Liver (tissue), 9 donors: Measurements from ENCODE around the gene TNFSF8. TPM values are rescaled to one million over a fixed set of nuclear protein-coding genes. Genes with fewer than 3 reads are reported as not detected.

Source experiments
- DNase-seq: peaks from one replicate; pipeline ENCODE4 v3.0.0-alpha.2; 2017; ENCODE audit warnings: low spot score
- H3K27ac ChIP-seq, 2 donors: one replicate each; pipeline ENCODE4 v1.7.0; 2013; ENCODE audit warnings: inconsistent platforms in 2 of 2, low read length in 2 of 2, control low read depth in 1 of 2, low read depth in 1 of 2, mild to moderate bottlenecking in 1 of 2
- H3K27me3 ChIP-seq, 4 donors: one replicate each; pipeline versions ENCODE4 v1.6.1 to v1.7.0; 2013; ENCODE audit warnings: low read length in 3 of 4, inconsistent platforms in 1 of 4, mild to moderate bottlenecking in 1 of 4, moderate library complexity in 1 of 4; ENCODE audit not compliant: control insufficient read depth in 4 of 4, insufficient read depth in 4 of 4
- H3K36me3 ChIP-seq, 4 donors: one replicate each; pipeline versions ENCODE4 v1.6.1 to v1.7.0; 2013; ENCODE audit warnings: low read length in 3 of 4, mild to moderate bottlenecking in 3 of 4, low read depth in 1 of 4, moderate library complexity in 1 of 4; ENCODE audit not compliant: control insufficient read depth in 4 of 4, insufficient read depth in 3 of 4
- H3K4me1 ChIP-seq, 4 donors: one replicate each; pipeline versions ENCODE4 v1.6.1 to v1.7.0; 2013; ENCODE audit warnings: low read length in 3 of 4, mild to moderate bottlenecking in 3 of 4, moderate library complexity in 1 of 4; ENCODE audit not compliant: control insufficient read depth in 4 of 4, insufficient read depth in 4 of 4
- H3K4me3 ChIP-seq, 3 donors: one replicate each; pipeline versions ENCODE4 v1.6.1 to v1.7.0; 2013; ENCODE audit warnings: low read length in 3 of 3, control low read depth in 1 of 3, low read depth in 1 of 3, mild to moderate bottlenecking in 1 of 3
- H3K9ac ChIP-seq, 2 donors: one replicate each; pipeline ENCODE4 v1.7.0; 2013; ENCODE audit warnings: low read length in 2 of 2, mild to moderate bottlenecking in 2 of 2, moderate library complexity in 2 of 2, control low read depth in 1 of 2, low read depth in 1 of 2
- H3K9me3 ChIP-seq, 4 donors: one replicate each; pipeline versions ENCODE4 v1.6.1 to v1.7.0; 2013; ENCODE audit warnings: low read length in 3 of 4; ENCODE audit not compliant: control insufficient read depth in 4 of 4
- EGR1 ChIP-seq, 2 donors: IDR thresholded peaks; 2 replicates each; pipeline ENCODE4 v1.6.1; 2016 to 2018; ENCODE audit warnings: antibody characterized with exemption in 2 of 2, low read depth in 2 of 2
- FOXA1 ChIP-seq: IDR thresholded peaks from 2 replicates; pipeline ENCODE4 v1.6.1; 2016; ENCODE audit warnings: antibody characterized with exemption
- FOXA2 ChIP-seq: IDR thresholded peaks from 2 replicates; pipeline ENCODE4 v1.6.1; 2016; ENCODE audit warnings: antibody characterized with exemption
- HNF4A ChIP-seq, 2 donors: conservative IDR thresholded peaks; 2 replicates each; pipeline ENCODE4 v1.6.1; 2016; ENCODE audit warnings: antibody characterized with exemption in 2 of 2, mild to moderate bottlenecking in 2 of 2
- JUND ChIP-seq, 2 donors: IDR thresholded peaks; 2 replicates each; pipeline ENCODE4 v1.6.1; 2016; ENCODE audit warnings: antibody characterized with exemption in 2 of 2
- RAD21 ChIP-seq, 2 donors: IDR thresholded peaks; 2 replicates each; pipeline ENCODE4 v1.6.1; 2016; ENCODE audit warnings: antibody characterized with exemption in 2 of 2, mild to moderate bottlenecking in 2 of 2
- REST ChIP-seq: IDR thresholded peaks from 2 replicates; pipeline ENCODE4 v1.6.1; 2016; ENCODE audit warnings: antibody characterized with exemption, mild to moderate bottlenecking
- RXRA ChIP-seq, 2 donors: IDR thresholded peaks; 2 replicates each; pipeline ENCODE4 v1.6.1; 2017 to 2018; ENCODE audit warnings: antibody characterized with exemption in 2 of 2, mild to moderate bottlenecking in 1 of 2
- SP1 ChIP-seq: IDR thresholded peaks from 2 replicates; pipeline ENCODE4 v1.6.1; 2018; ENCODE audit warnings: antibody characterized with exemption, mild to moderate bottlenecking
- YY1 ChIP-seq: IDR thresholded peaks from 2 replicates; pipeline ENCODE4 v1.6.1; 2016; ENCODE audit warnings: antibody characterized with exemption, mild to moderate bottlenecking
- WGBS: extraction: QIAGEN DNeasy Blood & Tissue Kit; methylation state at CpG from one replicate; pipeline ENCODE4 v1.1.7; 2013; 5-methylcytosine and 5-hydroxymethylcytosine counted together
- polyA plus RNA-seq, 2 donors: library from polyadenylated mRNA; stranded (reverse) in 1 of 2; unstranded in 1 of 2; fragments of 200-250 nt in 1 of 2; fragments of >200 nt in 1 of 2; fragmentation: Nextera tagmentation in 1 of 2; extraction: Ambion mirVana in 1 of 2; gene quantifications; one replicate each; pipeline versions ENCODE4 v1.2.1 to v1.2.3, GENCODE V29; 2013 to 2015
- total RNA-seq, 2 donors: library from RNA; depleted of rRNA; stranded (reverse); fragments of >200 nt; gene quantifications; one replicate each; pipeline ENCODE4 v1.2.3, GENCODE V29; 2014
- TF ChIP-seq, protein P1 (sequence below): fragments of 150-350 bp; IDR thresholded peaks from 2 replicates; pipeline ENCODE4 v1.5.1; 2017; ENCODE audit warnings: improper control_type of control experiment, low read depth, low read length; ENCODE audit not compliant: missing input control
- TF ChIP-seq, protein P2 (sequence below): IDR thresholded peaks from 2 replicates; pipeline ENCODE4 v1.6.1; 2016; ENCODE audit warnings: antibody characterized with exemption
- donor health status: healthy.
- donor health status: healthy.
- donor health status: healthy.
- donor health status: healthy.
- donor health status: healthy.

The TNFSF8 gene
- total and polyA plus RNA-seq, 4 donors, result 0.28 to 1.4 (median 0.51) TPM

GRCh38 chr9:114908104-114908622 is 22.2 kb downstream of the TNFSF8 start:
- H3K27me3 ChIP-seq, result no peaks in the 10 kb centered on the region
- peak; percentile 39 to 45 for TF ChIP-seq RAD21 (IDR thresholded peaks at IDR 0.05)
- no peak for TF ChIP-seq YY1
- peak in 1 of 2 donors; percentile 73 for TF ChIP-seq JUND (IDR thresholded peaks at IDR 0.05)
- peak; percentile 32 for TF ChIP-seq REST
- peak; percentile 83 for TF ChIP-seq FOXA2
- no peak for TF ChIP-seq SP1
- TF ChIP-seq EGR1 (IDR thresholded peaks at IDR 0.05; ENCODE audit: low read depth in 2 of 2), result no peak
- peak in 1 of 2 donors; percentile 78 for TF ChIP-seq RXRA (IDR thresholded peaks at IDR 0.05)
- peak; percentile 48 to 72 for TF ChIP-seq HNF4A (conservative IDR thresholded peaks at IDR 0.05)
- H3K27ac ChIP-seq, result no peak overlapping the region
- H3K4me1 ChIP-seq, result peaks cover 0 to 17% (median 11%) of the 10 kb centered on the region in 4 donors
- no peaks in the 10 kb centered on the region for H3K9me3 ChIP-seq
- no peak overlapping the region for H3K9ac ChIP-seq
- DNase-seq, result no peak
- H3K4me3 ChIP-seq, result no peak overlapping the region
- WGBS, result 40% methylated on average over 3 of the region's 3 CpGs
- H3K36me3 ChIP-seq, result no peaks in the 10 kb centered on the region

DNA sequence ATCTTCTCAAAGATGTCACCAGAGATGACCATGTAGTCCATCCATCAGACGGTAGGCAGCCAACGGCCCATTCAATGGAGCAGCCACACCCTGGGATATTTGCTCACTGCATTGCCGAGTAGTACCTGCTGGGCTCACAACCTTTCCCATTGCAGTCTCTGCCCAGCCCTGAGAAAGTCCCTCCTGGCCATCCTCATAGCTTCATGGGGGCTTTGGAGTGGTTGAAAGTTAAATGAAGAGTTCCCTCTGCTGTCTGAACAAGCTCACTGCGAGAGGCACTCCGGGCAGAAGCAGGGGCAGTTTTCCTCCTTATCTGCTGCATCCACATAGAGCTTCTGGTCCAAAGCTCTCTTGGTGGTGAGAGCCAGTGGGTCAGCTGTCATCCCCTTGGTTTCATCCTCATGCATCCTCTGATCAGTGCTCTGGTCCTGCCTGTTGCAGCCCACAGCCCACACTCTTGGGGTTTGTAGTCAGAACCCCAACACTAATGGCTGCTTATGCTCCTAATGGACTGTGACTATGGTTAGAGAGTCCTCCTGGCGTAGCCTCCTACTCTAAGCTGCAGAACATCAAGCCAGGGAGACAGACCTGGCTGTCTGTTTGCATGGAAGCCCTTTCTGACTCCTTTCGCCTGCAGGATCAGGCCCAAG is 23.3 kb downstream of the TNFSF8 start:
- H3K36me3 ChIP-seq, result no peaks in the 10 kb centered on the region
- TF ChIP-seq SP1, result no peak
- TF ChIP-seq, protein P1, sequence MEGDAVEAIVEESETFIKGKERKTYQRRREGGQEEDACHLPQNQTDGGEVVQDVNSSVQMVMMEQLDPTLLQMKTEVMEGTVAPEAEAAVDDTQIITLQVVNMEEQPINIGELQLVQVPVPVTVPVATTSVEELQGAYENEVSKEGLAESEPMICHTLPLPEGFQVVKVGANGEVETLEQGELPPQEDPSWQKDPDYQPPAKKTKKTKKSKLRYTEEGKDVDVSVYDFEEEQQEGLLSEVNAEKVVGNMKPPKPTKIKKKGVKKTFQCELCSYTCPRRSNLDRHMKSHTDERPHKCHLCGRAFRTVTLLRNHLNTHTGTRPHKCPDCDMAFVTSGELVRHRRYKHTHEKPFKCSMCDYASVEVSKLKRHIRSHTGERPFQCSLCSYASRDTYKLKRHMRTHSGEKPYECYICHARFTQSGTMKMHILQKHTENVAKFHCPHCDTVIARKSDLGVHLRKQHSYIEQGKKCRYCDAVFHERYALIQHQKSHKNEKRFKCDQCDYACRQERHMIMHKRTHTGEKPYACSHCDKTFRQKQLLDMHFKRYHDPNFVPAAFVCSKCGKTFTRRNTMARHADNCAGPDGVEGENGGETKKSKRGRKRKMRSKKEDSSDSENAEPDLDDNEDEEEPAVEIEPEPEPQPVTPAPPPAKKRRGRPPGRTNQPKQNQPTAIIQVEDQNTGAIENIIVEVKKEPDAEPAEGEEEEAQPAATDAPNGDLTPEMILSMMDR, result peak; percentile 66
- peak; percentile 85 to 90 for TF ChIP-seq RAD21 (IDR thresholded peaks at IDR 0.05)
- no peak for TF ChIP-seq YY1
- TF ChIP-seq, protein P2, sequence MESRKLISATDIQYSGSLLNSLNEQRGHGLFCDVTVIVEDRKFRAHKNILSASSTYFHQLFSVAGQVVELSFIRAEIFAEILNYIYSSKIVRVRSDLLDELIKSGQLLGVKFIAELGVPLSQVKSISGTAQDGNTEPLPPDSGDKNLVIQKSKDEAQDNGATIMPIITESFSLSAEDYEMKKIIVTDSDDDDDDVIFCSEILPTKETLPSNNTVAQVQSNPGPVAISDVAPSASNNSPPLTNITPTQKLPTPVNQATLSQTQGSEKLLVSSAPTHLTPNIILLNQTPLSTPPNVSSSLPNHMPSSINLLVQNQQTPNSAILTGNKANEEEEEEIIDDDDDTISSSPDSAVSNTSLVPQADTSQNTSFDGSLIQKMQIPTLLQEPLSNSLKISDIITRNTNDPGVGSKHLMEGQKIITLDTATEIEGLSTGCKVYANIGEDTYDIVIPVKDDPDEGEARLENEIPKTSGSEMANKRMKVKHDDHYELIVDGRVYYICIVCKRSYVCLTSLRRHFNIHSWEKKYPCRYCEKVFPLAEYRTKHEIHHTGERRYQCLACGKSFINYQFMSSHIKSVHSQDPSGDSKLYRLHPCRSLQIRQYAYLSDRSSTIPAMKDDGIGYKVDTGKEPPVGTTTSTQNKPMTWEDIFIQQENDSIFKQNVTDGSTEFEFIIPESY, result no peak
- no peak for TF ChIP-seq FOXA1
- no peak overlapping the region for H3K4me3 ChIP-seq
- peaks cover 0 to 17% (median 11%) of the 10 kb centered on the region in 4 donors for H3K4me1 ChIP-seq
- DNase-seq, result no peak
- no peaks in the 10 kb centered on the region for H3K27me3 ChIP-seq
- no peaks in the 10 kb centered on the region for H3K9me3 ChIP-seq
- H3K27ac ChIP-seq, result no peak overlapping the region
- 60% methylated on average over 7 of the region's 7 CpGs for WGBS
- H3K9ac ChIP-seq, result no peak overlapping the region
